Measurements from ENCODE around the gene TBC1D14.

TBC1D14 gene

DNA sequence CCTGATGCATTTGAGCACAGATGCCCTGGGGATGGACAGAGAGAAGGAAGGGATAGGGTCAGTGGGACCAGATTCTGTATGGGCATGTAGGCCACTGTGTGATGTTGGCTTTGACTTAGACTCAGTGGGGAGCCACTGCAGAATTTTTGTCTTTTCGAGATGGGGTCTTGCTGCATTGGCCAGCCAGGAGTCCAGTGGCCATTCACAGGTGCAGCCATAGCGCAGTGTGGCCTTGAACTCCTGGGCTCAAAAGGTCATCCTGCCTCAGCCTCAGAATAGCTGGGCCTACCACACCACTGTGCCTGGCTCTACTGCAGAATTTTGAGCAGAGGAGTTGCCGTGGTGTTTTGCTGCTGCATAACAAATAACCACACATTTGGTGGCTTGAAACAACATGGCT lies 22.8 kb downstream of the TBC1D14 start:
- DNase-seq = no peak

DNA sequence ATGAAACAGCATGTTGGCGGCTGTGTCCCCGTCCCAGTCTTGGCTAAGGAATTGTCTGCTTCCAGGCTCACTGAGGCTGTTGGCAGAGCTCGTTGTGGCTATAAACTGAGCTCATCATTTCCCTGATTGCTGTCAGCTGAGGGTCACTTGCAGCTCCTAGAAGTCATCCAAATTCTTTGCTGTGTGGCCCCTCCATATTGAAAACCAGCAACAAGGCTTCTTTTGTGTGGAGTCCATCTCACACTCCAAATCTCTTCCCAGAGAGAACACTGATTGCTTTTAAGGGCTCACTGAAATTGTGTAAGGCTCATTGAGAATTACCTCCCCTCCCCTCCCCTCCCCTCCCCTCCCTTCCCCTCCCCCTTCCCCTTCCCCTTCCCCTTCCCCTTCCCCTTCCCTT lies 23.3 kb downstream of the TBC1D14 start:
- DNase-seq = no peak

DNA sequence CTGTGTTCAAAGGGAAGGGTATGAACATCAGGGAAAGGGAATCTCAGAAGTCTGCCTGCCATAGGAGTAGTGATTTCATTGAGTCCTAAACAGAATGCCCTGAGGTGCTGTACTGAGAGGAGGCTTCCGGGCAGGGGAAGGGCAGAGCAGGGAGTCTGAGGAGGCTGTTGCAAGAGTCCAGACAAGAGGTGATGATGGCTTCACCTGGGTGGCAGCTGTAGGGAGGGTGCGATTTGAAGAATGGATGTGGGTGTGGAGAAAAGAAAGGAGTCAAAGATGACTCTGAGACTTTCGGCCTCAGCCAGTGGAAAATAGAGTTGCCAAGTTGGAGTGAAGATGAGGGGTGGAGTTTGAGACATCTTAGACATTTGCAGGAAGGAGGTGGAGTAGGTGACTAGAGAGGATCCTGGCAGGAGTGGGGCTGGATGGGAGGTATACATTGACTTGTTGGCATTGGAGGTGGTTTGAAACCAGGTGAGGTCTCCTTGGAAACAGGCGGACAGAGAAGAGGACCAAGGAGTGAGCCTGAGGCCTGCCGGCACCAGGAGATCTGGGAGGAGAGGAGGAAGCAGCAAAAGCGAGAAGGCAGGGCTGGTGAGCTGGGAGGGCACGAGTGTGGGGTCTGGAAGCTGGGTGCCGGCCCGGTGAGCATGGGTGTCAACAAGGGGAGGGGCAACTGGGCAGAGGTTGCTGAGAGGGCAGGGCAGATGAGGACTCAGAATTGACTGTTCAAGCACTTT lies 24.2 kb downstream of the TBC1D14 start:
- DNase-seq = no peak

DNA sequence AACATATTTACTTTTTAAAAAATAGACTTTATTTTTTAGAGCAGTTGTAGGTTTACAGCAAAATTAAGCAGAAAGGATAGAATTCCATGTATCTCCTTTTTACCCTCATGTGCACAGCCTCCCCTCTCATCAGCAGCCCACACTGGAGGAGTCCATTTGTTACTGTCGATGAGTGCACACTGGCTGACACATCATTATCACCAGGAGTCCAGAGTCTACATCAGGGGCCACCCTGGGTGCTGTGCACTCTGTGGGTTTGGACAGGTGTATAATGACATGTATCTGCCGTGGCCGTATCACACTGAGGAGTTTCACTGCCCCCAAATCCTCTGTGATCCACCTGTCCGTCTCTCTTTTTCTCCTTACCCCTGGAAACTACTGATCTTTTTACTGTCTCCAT lies 26.3 kb downstream of the TBC1D14 start:
- DNase-seq = no peak

DNA sequence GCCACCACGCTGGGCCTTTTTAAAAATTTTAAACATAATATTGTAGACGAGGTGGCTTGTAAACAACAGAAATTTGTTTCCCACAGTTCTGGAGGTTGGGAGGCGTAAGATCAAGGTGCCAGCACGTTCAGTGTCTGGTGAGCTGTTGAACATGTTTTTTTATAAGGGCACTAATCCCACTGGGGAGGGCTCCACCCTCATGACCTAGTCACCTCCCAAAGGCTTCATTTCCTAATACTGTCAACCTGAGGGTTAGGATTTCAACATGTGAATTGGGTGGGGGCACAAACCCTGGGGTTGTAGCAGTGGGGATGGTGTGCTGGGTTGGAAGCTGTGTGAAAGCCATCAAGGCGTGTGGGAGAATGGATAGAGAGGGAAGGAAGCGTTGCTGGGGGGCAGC lies 27.6 kb downstream of the TBC1D14 start:
- no peak for DNase-seq

DNA sequence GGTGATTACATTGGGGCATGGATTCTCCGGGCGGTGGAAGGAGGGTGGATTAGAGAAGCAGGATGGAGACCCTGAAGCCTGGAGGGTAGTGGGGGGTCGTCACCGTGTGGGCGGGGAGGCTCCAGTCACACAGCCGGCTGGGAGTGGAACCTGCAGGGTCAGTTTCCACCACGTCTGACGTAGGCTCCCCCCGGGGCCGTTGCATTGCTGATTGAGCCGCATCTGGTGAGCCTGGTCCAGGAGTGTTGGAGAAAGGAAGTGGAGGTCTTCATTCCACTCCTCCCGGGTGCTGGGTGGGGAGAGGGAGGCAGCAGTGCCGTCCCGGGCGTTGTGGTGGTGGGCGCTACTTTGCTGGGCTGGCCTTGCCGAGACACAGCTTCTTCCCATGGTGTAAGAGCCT lies 28.1 kb downstream of the TBC1D14 start:
- DNase-seq = no peak

DNA sequence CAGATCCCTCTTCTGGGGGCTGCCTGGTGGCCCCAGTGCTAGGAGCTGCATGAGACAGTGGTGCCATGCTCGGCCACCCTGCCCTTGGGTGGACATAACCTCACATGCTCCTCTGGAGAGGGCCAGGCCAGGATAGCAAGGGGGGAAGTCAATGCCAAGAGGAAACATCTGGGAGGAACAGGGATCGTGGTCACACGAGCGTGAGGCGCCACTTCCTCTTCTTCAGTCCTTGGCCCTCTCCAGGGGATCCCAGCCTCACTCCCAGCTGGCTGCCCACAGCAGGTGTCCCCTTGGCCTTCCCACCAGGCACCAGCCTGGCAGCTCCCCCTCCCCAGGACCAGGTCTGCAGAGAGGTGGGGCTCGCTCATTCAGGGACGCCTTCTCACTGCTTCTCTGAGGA lies 28.6 kb downstream of the TBC1D14 start:
- DNase-seq = no peak

DNA sequence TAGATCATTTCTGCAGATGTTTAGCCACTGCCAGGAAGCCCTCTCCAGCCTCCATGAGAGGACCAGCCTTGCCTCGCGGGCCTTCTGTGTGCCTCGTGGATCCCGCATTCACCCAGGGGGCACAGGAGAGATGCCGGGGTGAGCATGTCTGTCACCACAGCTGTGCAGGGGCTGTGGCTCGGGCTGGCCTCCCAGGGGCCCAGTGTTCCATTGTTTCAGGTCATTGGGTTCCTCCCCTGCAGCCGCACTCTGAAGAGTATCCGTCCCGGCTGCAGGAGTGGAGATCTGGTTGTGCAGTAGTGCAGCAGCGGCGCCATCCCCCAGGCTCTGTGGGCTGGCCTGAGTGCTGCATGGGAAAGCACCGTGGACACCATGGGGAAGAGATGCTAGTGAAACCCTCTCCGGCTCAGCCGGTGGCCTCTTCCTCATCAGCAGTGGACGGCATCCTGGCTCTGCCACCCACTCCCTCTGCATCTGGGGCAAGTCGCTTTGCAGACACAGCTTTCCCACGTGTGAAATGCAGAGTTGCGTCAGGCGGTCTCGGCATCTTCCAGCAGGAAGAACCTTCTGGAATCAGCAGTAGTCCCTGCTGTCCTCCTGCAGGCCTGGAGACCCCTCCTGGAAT lies 29.1 kb downstream of the TBC1D14 start:
- peak in 1 of 2 donors; percentile 26 for DNase-seq

DNA sequence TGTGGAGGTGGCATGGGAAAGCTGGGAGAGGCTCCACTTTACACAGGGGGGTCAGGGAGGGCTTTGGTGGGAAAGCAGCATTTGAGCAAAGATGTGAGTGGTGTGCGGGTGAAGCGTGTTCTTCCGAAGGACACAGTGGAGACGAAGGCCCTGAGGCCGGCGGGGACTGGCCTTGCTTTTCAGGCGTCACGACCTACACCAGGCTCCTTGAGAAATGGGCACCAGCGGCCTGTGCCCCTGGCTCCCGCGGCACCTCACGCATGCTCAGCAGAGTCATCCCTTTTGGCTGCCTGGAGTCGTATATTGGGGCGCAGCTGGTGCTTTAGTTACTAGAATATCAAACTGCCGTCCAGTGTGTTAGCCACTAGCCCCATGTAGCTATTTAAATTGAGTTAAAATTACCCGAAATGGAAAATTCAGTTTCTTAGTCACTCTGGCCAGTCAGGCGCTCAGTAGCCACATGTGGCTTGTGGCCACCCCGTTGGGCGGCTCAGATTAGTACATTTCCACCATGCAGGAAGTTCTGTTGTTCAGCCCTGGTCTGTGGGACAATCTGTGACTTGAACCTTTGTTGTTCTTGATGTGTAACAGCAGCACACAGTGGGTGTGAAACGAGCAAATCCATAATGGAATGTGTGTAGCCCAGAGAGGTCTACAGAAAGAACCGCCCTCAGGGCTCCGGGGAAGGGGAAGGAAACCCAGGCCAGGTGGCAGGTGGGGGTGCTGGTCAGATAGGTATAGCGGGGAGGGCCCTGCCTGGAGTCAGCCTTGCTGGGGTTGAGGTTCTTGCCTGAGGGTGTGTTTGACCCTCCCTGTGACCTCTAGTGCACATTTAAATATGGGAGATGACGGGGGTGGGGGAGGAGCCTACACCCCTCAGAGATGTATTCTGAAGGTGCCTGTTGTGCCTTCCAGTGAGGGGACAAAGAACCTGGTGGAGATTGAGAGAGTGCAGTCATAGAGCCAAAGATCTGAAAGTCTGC lies 30.4 kb downstream of the TBC1D14 start:
- no peak for DNase-seq

DNA sequence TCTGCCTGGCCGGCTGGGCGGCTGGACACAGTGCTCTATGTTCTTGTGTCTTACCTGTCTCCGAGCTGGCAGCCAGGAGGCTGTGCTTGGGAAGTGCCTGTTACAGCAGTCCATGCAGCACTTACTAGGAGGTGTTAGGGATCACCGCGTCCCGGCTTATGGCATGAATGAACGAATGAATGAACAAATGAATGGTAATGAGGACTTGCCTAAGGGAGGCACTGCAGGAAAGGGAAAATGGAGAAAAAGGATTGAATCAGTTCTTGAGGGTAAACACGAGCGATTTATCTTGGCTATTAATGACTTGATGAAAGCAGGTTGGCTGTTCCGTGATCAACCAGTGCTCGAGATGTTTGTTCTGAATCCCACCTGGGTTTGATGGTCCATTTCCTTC lies 31.1 kb downstream of the TBC1D14 start:
- no peak for DNase-seq

DNA sequence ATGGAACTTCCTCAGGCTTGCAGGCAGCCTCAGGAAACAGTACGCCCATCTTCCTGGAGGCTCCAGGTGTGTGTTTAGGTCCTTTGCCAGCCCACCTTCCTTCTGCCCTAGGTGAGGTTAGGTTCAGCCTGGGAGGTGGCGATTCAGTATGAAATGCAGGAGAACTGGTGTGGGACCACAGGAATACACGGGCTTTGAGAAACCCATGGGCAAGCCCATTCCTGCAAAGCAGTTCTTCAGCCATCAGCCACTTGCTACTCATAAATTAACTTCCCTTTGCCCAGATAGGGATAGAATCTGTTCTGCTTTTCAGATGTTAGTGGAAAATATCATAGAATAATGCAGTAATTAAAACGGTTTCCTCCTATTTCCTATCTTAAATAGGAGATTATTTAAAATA lies 32.2 kb downstream of the TBC1D14 start:
- DNase-seq = no peak

DNA sequence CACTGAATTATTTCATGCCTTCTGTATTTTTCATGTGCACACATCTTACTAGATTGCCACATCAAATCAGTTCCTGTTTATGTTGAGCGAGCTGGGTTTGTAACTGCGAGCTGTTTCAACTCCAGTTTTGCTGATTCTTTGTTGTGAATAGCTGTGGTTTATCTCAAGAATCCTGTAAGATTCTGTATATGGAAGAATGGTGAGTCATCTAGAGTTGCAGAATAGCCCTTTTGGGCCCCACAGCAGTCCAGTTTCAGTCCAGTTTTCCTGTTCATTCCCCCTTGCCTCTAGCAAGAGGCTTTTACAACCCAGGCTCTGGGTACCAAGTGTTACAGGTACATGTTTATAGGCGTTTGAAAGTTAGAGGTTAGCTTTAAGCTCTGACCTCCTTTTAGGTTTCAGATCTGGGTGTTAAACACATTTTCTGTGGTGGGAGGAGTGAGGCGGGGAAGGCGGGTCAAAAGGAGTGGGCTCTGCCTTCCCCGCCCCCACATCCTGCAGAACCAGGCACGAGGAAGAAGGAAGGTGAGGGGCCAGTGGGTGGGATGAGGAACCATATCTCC lies 32.7 kb downstream of the TBC1D14 start:
- DNase-seq = peak; percentile 36 to 55

DNA sequence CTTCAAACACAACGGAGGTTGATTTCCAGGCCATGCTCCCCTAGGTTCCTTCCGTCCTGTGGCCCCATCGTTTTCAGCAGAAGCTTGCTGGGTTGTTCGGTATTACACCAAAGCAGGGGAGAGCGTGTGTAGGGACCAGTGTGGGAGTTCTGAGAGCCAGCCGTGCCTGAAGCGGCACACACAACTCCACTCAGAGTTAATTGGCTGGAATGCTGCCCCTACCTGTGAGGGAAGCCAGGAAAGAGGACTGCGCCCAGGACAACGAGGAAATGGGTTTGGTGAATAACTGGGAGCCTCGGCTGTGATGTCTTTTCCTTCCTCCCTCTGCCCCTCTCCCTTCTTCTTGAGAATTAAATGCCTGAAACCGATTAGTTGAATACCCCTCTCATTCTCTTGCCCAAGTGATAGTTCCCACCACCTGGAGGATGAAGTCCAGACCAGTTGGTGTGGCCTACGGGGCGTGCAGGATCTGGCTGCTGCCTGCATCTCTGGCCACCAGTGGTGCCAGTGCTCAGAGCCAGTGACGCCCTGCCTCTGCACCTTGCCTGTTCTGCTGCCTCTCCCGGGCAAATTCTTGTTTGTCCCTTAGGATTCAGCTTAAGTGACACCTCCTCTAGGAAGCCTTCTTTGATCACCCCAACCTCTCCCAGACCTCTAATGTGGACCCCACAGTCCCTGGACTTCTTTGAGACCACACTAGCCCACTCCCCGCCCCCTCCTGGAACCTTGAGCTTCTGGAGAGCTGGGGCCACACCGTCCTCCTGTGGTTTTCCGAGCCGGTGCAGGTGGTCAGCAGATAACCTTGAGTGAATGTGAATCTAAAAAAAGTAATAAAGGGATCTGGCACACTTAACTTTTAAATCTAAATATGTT lies 33.6 kb downstream of the TBC1D14 start:
- DNase-seq = no peak

DNA sequence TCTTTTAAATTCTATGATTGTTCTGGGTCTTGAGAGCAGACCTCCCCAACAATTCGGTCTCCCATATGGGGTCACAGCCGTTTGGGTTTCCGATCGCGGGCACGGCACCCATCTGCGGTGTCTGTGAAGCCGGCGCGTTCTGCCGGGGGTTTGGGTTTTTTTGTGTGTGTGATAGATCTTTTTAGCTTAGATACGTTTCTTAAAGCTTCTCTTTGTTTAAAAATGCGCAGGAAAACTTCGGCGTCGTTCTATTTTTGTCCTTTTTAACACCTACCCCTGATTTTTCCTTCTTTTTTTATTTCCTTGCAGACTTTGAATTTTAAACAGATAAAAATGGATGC lies 34.2 kb downstream of the TBC1D14 start:
- no peak for DNase-seq

DNA sequence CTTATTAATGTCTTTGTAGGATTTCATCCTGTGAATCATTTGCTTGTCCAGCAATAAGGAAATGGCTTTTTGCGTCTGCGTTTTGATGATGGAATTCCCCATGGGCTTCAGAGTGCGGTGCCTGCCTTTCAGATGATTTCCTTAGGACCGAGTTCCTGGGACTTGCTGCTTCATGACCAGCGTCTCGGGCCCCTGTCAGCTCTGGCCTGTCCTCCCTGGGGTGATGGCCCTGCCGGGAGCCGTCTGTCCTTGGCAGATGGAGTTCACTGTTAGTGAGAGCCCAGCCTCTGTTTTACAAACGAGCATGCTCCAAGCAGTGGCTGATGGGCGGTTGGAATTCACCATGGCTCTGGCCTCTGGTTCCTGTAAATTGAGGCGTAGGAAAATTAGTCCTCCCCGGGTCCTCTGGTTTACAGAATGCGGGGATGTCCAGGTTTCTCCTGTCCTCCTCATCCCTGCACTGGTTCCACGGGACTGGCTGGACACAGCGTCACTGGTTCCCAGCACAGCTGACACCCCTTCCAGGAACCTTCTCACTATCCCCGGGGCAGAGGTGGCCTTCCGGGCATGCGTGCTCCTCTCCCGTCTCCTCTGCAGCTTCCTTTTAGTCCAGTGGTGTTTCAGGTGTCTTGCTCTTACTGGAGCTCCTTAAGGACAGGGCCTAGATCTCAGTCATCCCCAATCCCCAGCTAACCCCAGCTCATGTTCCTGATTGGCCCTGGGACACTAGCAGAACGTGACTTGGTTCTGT lies 34.9 kb downstream of the TBC1D14 start:
- DNase-seq = no peak

DNA sequence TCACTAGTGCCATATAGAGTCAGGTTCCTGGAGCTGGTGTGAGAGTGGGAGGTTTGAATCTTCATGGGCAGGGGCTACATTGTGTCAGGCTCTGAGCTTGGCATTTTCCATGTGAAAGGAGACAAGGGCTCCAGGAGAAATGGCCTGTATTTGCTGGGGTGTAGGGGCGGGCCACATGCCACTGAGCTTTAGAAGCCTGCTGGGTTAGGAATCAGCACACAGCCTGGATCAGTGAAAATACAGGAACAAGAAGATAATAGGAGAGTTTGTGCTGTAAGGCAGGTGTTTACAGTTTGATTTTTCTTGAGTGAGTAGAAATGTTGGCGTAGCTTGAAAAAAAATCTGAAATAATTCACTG lies 35.4 kb downstream of the TBC1D14 start:
- no peak for DNase-seq

DNA sequence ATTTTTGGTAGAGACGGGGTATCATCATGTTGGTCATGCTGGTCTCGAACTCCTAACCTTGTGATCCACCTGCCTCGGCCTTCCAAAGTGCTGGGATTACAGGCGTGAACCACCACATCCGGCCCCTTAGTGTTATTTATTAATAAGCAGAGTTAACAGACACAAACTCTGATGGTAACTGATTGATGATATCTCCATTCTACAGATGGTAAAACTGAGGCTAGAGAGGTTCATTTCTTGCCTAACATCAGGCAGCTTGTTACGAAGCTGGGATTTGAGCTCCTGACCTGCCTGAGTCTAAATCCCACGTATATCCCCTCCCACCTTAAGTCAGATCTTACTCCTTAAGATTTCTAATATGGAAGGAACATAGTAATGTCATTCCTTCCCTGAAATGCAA lies 36.9 kb downstream of the TBC1D14 start:
- DNase-seq = no peak

DNA sequence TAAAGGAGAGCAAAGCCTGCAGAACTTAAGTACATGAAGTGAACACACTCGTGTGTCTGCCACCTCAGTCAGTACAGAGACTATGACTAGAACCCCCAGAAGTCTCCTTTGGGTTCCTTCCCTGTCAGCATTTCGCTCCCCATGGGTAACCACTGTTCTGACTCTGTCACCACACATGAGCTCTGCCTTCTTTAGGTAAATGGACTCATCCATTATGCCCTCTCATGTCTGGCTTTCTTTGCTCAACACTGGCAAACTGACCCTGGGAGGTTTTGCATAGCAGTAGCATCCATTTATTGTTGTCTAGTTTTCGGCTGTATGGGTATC lies 38.5 kb downstream of the TBC1D14 start:
- DNase-seq = no peak

DNA sequence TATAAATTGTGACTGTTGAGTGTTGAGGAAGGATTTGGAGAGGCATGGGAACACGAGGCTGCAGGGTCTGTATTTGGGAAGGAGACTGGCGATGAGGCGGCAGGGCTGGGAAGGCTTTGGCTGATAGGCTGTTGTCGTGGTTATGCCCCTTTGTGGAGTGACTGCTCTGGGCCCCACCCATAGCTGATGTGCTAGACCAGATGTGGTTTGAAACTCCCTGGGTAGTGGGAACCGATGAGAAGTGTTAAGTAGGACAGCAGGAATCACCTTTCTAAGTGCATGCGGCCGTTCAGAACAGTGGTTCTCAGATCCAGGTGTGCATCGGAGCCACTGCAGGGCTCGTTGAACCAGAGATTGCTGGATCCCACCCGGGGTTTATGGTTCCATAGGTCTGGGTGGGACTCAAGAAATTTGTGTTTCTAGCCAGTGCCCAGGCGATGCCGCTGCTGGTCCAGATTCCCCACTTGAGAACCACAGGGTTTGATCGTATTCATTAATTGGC lies 42.3 kb downstream of the TBC1D14 start:
- no peak for DNase-seq

DNA sequence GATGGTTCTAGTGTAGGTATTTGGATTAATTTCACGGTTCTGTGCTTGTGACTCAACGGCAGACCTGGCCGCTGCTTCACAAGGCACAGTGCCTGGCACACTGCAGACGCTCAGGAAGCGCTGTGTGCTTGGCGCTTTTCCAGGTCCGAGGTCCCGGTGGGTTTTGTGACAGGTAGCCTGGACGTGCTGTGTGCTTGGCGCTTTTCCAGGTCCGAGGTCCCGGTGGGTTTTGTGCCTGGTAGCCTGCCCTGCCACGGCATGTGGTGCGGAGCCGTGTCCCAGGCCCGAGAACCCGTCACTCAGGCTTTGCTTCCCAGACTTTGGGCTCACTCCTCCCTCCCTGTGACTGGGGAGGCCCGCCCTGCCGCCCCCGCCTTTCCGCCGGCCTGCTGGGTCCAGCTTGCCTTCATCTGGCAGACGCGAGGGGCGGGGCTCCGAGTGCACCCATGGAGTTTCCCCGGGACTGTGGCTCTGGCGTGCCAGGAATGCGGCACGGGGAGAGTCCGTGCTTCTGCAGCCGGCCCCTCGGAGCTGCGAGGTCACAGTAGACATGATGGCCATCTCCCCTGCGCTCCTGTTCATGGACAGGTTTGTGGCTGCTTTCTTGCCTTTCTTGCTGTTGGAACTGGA lies 44.2 kb downstream of the TBC1D14 start:
- DNase-seq = no peak

DNA sequence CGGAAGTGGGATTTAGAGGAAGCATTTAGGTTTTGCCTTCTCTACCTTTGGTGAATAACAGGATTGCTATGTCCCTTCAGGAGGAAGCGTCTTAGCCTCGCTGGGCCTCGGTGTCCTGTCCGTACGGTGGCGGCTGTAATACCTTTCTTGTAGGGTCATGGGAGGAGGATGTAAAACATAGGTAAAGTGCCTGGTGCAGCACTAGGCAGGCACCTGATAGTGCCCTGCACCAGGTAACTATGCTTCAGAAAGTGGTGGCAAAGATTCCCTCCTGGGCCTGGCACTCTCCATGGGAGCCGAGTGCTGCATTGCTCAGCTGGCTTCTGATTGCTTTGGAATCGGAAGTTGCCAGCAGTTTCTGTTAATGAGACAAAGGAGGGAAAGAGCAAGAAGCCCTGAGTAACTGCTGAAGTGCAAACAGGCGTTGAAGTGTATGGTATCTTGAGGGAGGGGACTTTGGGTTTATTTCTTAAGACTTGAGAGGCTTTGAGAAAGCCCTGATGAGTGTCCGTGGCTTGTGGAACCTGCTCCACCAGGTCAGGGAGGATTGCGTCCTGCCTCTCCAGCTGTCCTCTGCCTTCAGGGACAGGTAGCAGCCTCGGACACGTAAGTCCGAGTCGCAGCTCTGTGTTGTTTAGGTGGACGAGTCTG lies 45.8 kb downstream of the TBC1D14 start:
- no peak for DNase-seq
